Fibroblast of villous mesenchyme (primary cell): Measurements from ENCODE around the gene MT1F. TPM values are rescaled to one million over a fixed set of nuclear protein-coding genes. Genes with fewer than 3 reads are reported as not detected.
A peak's percentile ranks its signal among the peaks of the same experiment; 100 is the strongest.
"Not testable (repeated sequence)": the region's sequence is repeated elsewhere in the genome, so short reads cannot be mapped to it uniquely, and the experiment has no call there.

ENCODE experiments used
- DNase-seq: peaks from one replicate; pipeline ENCODE4 v3.0.0-alpha.2; 2010; ENCODE audit warnings: low read depth
- H3K4me3 ChIP-seq: 2 replicates; pipeline ENCODE4 v1.5.1; 2011; ENCODE audit warnings: low read depth, mild to moderate bottlenecking, low read length
- CTCF ChIP-seq: IDR thresholded peaks from 2 replicates; pipeline ENCODE4 v1.5.1; 2012; ENCODE audit warnings: low read depth, mild to moderate bottlenecking, low read length; ENCODE audit not compliant: insufficient read depth
- total RNA-seq: library from RNA; depleted of rRNA; stranded (reverse); fragments of >200 nt; gene quantifications from 2 replicates; pipeline ENCODE4 v1.2.3, GENCODE V29; 2012

MT1F gene
- total RNA-seq, 1 donor: not detected

GRCh38 chr16:56618138-56618537 lies 39.6 kb upstream of the MT1F start:
- no peak for TF ChIP-seq CTCF
- no peak overlapping the region for H3K4me3 ChIP-seq
- DNase-seq: no peak

DNA sequence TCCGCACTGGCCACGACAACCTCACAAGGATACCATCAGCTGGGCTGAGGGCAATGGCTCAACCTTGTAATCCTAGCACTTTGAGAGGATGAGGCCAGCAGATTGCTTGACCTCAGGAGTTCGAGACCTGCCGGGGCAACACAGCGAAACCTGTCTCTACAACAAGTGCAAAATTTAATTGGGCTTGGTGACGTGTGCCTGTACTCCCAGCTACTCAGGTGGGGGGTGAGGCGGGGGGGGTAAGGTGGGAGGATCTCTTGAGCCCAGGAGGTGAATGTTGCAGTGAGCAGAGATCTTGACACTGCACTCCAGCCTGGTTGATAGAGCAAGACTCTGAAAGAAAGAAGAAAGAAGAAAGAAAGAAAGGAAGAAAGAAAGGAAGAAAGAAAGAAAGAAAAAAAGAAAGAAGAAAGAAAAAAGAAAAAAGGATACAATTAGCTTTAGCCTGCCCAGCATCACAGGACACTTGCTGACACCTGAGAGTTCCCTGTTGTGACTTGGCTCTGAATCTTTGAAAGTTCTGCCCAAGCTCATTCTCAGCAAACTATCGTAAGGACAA lies 37.3 kb upstream of the MT1F start:
- no peak for TF ChIP-seq CTCF
- no peak for DNase-seq
- no peak overlapping the region for H3K4me3 ChIP-seq

GRCh38 chr16:56621665-56622445 lies 35.9 kb upstream of the MT1F start:
- DNase-seq, H3K4me3 ChIP-seq: not testable (repeated sequence)

DNA sequence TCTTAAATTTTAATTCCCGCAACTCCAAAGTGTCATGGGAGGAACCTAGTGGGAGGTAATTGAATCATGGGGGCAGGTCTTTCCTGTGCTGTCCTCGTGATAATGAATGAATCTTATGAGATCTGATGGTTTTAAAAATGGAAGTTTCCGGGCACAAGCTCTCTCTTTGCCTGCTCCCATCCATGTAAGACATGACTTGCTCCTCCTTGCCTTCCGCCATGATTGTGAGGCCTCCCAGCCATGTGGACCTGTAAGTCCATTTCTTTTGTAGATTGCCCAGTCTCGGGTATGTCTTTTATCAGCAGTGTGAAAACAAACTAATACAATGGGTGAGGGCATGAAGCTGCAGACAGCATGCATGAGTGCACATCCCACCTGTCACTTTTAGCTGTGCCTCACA lies 34.6 kb upstream of the MT1F start:
- not testable (repeated sequence) for DNase-seq, H3K4me3 ChIP-seq

- H3K4me3 ChIP-seq: no peak overlapping the region
- DNase-seq: no peak
- TF ChIP-seq CTCF: no peak
These were observed 34.1 kb upstream of the MT1F start for GRCh38 chr16:56623637-56624036.

- DNase-seq: peak; percentile 69
- peak within 1 kb of the TSS; percentile 67 for H3K4me3 ChIP-seq
- TF ChIP-seq CTCF: no peak
These were observed 32.4 kb upstream of the MT1F start, which contains the start of gene MT1E for GRCh38 chr16:56625140-56625942. Gene MT1E, plus strand, starts transcription at chr16:56625781. Its CDS starts 71 bp downstream, at chr16:56625852.

DNA sequence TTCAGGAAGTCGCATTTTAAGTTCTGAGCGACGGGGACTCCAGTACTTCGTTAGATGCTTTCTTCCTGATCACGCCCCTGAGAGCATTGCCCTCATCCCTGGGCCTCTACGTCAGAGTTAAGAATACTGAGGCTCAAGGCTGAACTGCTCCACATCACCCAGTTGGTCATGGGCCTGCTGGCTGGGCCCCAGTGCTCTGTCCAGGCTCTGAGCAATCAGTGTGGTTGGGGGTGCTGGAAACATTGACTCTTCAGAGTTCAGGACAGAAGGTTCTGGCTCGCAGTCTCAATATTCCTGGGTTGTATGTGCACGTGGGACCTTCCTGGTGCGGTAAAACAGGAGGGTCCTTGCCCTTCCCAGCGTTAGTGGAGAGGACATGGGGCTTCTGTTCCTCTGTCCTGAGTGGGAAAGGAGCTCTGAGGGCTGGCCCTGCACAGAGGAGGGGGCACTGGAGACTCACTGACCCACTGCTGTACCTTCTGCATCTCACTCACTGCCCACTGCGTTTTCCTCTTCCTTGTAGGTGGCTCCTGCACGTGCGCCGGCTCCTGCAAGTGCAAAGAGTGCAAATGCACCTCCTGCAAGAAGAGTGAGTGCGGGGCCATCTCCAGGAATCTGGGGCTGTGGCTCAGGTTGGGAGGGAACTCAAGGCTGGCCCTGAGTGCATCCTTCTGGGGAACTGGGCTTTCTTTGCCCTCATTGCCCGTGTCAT lies 31.7 kb upstream of the MT1F start:
- TF ChIP-seq CTCF: no peak
- peak overlapping the region; percentile 67 for H3K4me3 ChIP-seq
- DNase-seq: peak; percentile 81
